Body of pancreas (tissue), 4 donors: ENCODE data around the gene TBX2. TPM values are rescaled to one million over a fixed set of nuclear protein-coding genes. Genes with fewer than 3 reads are reported as not detected.

ENCODE experiments used
- ATAC-seq: fragments of 150-250 bp; one replicate; pipeline ENCODE4 v1.9.1; 2016
- DNase-seq, 4 donors: peaks; one replicate each; pipeline ENCODE4 v3.0.0-alpha.2; 2019
- H3K27ac ChIP-seq, 4 donors: fragments of 200-600 bp; sonication (generic); 1 replicate in 3 of 4; 2 replicates in 1 of 4; pipeline versions ENCODE4 v1.5.1 to v1.6.1; 2016 to 2019; ENCODE audit warnings: mild to moderate bottlenecking in 1 of 4, mixed read lengths in 1 of 4, moderate library complexity in 1 of 4
- H3K27me3 ChIP-seq, 2 donors: fragments of 200-600 bp; sonication (generic); one replicate each; pipeline ENCODE4 v1.6.0; 2016; ENCODE audit warnings: mild to moderate bottlenecking in 1 of 2
- H3K36me3 ChIP-seq, 2 donors: fragments of 200-600 bp; sonication (generic); replicated peaks in 1 of 2; 2 replicates each; pipeline ENCODE4 v1.5.1; 2016; ENCODE audit warnings: low read depth in 2 of 2; ENCODE audit not compliant: insufficient read depth in 1 of 2
- H3K4me1 ChIP-seq: fragments of 200-600 bp; sonication (generic); one replicate; pipeline ENCODE4 v1.6.0; 2016
- H3K4me3 ChIP-seq, 2 donors: fragments of 200-600 bp; sonication (generic); 1 replicate in 1 of 2; 2 replicates in 1 of 2; pipeline ENCODE4 v1.5.1; 2016 to 2019
- H3K9me3 ChIP-seq, 3 donors: fragments of 200-600 bp; sonication (generic); 1 replicate in 2 of 3; 2 replicates in 1 of 3; pipeline ENCODE4 v1.5.1; 2016
- POLR2A ChIP-seq, 3 donors: fragments of 450-650 bp; IDR thresholded peaks; one replicate each; pipeline ENCODE4 v1.6.1; 2016; ENCODE audit warnings: antibody characterized with exemption in 3 of 3, mild to moderate bottlenecking in 2 of 3
- WGBS, 2 donors: methylation state at CpG; one replicate each; pipeline ENCODE4 v1.1.5; 2017; 5-methylcytosine and 5-hydroxymethylcytosine counted together
- intact Hi-C: fragments of 100-400 bp; cut with DNase I; formaldehyde crosslinking; loops from one replicate; pipeline ENCODE4 v1.15.1; 2023
- total RNA-seq, 2 donors: library from RNA; depleted of rRNA; stranded (reverse); fragments of >200 nt; gene quantifications; one replicate each; pipeline ENCODE4 v1.1.0, GENCODE V29; 2016
- TF ChIP-seq, protein P1 (sequence below), 7 experiments: fragments of 450-650 bp in 4 of 7; fragments of 200-600 bp in 3 of 7; sonication (generic) in 3 of 7; IDR thresholded peaks; one replicate each; pipeline ENCODE4 v1.5.1; 2016 to 2019; ENCODE audit warnings: antibody characterized with exemption in 7 of 7

TBX2 gene
- total RNA-seq, 2 donors from 2014 or later: 4.9 to 6.9 TPM

DNA sequence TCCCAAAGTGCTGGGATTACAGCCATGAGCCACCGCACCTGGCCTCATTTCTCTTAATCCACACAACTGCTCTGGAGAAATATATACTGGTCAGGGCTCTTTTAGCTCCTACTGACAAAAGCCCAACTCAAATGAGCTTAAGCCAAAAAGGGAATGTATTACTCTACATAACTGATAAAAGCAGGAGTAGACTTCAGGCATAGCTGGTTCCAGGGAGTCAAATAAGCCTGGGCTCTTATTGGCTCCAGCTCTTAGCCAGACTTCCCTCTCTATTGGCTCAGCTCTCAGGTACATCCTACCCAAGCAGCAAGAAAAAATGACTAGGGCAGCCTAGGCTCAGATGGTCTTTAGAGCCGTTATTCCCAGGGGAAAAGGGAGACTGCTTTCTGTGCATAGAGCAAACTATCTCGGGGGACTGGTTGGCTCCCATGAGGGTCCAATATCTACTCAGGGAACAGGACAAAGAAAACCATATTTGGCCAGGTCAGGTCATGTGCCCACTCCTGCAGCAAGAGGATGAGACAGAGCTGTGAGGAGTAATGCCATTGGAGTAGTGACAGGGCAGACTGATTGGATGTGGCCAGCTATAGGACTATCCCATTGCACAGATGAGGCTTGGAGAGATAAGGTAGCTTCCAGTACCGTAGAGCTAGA lies 21.2 kb downstream of the TBX2 start:
- Histone ChIP-seq H3K27ac (no peak overlapping the region), H3K4me1 (peaks cover 9% of the 10 kb centered on the region), H3K4me3 (no peak overlapping the region), H3K27me3 (no peaks in the 10 kb centered on the region), H3K36me3 (no peaks in the 10 kb centered on the region), H3K9me3 (no peaks in the 10 kb centered on the region)
- 71 to 83% methylated on average over 4 of the region's 4 CpGs for WGBS, 2 donors
- intact Hi-C loops: no loop called here
- DNase-seq: no peak
- no peak for ATAC-seq
- no peak for TF ChIP-seq POLR2A (IDR thresholded peaks at IDR 0.05)
- TF ChIP-seq, protein P1, sequence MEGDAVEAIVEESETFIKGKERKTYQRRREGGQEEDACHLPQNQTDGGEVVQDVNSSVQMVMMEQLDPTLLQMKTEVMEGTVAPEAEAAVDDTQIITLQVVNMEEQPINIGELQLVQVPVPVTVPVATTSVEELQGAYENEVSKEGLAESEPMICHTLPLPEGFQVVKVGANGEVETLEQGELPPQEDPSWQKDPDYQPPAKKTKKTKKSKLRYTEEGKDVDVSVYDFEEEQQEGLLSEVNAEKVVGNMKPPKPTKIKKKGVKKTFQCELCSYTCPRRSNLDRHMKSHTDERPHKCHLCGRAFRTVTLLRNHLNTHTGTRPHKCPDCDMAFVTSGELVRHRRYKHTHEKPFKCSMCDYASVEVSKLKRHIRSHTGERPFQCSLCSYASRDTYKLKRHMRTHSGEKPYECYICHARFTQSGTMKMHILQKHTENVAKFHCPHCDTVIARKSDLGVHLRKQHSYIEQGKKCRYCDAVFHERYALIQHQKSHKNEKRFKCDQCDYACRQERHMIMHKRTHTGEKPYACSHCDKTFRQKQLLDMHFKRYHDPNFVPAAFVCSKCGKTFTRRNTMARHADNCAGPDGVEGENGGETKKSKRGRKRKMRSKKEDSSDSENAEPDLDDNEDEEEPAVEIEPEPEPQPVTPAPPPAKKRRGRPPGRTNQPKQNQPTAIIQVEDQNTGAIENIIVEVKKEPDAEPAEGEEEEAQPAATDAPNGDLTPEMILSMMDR (IDR thresholded peaks at IDR 0.05): no peak

DNA sequence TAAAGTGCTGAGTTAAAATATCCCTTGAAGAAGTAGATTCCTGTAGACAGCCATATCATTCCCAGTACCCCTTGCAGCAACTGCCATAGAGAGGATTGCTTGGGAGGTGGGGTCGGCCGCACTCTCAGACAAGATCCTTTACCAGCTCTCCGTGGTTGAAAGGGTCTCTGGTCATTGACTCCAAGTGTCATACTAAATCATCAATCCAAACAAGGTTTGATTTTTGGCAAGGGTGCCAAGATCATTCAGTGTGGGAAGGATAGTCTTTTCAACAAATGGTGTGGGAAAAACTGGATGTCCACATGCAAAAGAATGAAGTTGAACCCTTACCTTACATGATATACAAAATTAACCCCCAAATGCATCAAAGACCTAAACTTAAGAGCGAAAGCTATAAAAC lies 21.8 kb downstream of the TBX2 start:
- WGBS, 2 donors: 73 to 81% methylated on average over 4 of the region's 4 CpGs
- H3K27me3 ChIP-seq: no peaks in the 10 kb centered on the region
- no peak overlapping the region for H3K27ac ChIP-seq
- no peak for TF ChIP-seq POLR2A (IDR thresholded peaks at IDR 0.05)
- TF ChIP-seq, protein P1 (IDR thresholded peaks at IDR 0.05): no peak
- peaks cover 8% of the 10 kb centered on the region for H3K4me1 ChIP-seq
- no peaks in the 10 kb centered on the region for H3K9me3 ChIP-seq
- DNase-seq (no peak), ATAC-seq (no peak)
- no peak overlapping the region for H3K4me3 ChIP-seq
- intact Hi-C loops: no loop called here
- H3K36me3 ChIP-seq: no peaks in the 10 kb centered on the region

DNA sequence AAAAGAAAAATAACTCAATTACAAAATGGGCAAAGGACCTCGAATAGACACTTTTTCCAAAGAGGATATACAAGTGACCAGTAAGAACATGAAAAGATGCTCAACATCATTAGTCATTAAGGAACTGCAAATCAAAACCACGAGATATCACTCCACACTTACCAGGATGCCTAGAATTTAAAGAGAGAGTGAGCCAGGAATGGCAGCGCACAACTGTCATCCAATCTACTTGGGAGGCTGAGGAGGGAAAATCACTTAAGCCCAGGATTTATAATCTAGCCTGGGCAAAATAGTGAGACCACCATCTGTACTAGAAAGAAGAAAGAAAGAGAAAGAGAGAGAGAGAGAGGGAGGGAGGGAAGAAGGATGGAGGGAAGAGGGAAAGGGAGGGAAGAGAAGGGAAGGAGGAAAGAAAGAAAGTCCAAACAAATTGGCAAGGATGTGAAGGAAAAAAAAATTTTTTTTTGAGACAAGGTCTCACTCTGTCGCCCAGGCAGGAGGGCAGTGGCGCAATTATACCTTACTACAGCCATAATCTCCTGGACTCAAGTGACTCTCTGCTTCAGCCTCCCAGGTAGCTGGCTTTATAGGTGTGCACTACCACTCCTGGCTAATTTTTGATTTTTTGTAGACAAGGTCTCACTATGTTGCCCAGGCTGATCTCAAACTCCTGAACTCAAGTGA lies 22.6 kb downstream of the TBX2 start:
- Histone ChIP-seq H3K9me3 (no peaks in the 10 kb centered on the region), H3K4me3 (no peak overlapping the region), H3K4me1 (peaks cover under 1% of the 10 kb centered on the region), H3K27me3 (no peaks in the 10 kb centered on the region), H3K36me3 (no peaks in the 10 kb centered on the region), H3K27ac (no peak overlapping the region)
- ATAC-seq (no peak), DNase-seq (no peak)
- WGBS, 2 donors: 53 to 55% methylated on average over 5 of the region's 5 CpGs
- no peak for TF ChIP-seq POLR2A (IDR thresholded peaks at IDR 0.05)
- TF ChIP-seq, protein P1 (IDR thresholded peaks at IDR 0.05): no peak
- intact Hi-C loops: no loop called here

DNA sequence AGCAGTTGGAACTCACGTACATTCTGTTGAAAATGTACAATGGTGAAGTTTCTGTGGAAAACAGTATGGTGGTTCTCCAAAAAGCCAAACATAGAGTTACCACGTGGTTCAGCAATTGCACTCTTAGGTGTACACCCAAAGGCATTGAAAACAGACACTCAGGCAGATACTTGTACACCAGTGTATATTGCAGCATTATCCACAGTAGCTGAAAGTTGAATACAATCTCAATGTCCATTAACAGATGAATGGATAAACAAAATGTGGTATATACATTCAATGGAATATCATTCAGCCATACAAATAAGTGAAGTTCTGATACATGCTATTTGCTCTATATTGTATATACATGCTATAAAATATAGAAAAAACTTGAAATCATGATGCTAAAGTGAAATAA lies 23.2 kb downstream of the TBX2 start:
- no peaks in the 10 kb centered on the region for H3K4me1 ChIP-seq
- DNase-seq (no peak), ATAC-seq (no peak)
- H3K27ac ChIP-seq: no peak overlapping the region
- TF ChIP-seq POLR2A (IDR thresholded peaks at IDR 0.05): no peak
- TF ChIP-seq, protein P1 (IDR thresholded peaks at IDR 0.05): no peak
- no peaks in the 10 kb centered on the region for H3K9me3 ChIP-seq
- 42 to 44% methylated on average over 2 of the region's 2 CpGs for WGBS, 2 donors
- H3K27me3 ChIP-seq: no peaks in the 10 kb centered on the region
- H3K4me3 ChIP-seq: no peak overlapping the region
- intact Hi-C loops: no loop called here
- H3K36me3 ChIP-seq: no peaks in the 10 kb centered on the region
